ENCODE measurements around the gene IREB2.

GRCh38 chr15:78437107-78437761 is 782 bp upstream of the IREB2 start:
- TF ChIP-seq EZH2 (IDR thresholded peaks at IDR 0.05; ENCODE audit: insufficient read depth, poor library complexity, severe bottlenecking) = no peak
- no peak for TF ChIP-seq EZH2phosphoT487 (IDR thresholded peaks at IDR 0.05; ENCODE audit: insufficient read depth, low read depth)
